CD4-positive, alpha-beta T cell treated with Interleukin-15 for 1 hour (primary cell): ENCODE measurements around the gene HDC.

Experiments used
- DNase-seq: peaks from one replicate; pipeline ENCODE4 v3.0.0-alpha.2; 2020

HDC gene

GRCh38 chr15:50251638-50252182, 13.8 kb downstream of the HDC start:
- no peak for DNase-seq

GRCh38 chr15:50250760-50251394, 14.6 kb downstream of the HDC start:
- DNase-seq, result no peak

- DNase-seq, result no peak
These were observed 15.8 kb downstream of the HDC start for GRCh38 chr15:50249704-50250103.

- no peak for DNase-seq
These were observed 16.4 kb downstream of the HDC start for GRCh38 chr15:50248994-50249582.

- peak; percentile 62 for DNase-seq
These were observed 17.5 kb downstream of the HDC start for GRCh38 chr15:50247819-50248655.

GRCh38 chr15:50246631-50247030, 18.9 kb downstream of the HDC start:
- DNase-seq, result no peak

GRCh38 chr15:50244959-50245624, 20.4 kb downstream of the HDC start:
- no peak for DNase-seq

GRCh38 chr15:50244153-50244552, 21.4 kb downstream of the HDC start:
- DNase-seq, result no peak

GRCh38 chr15:50241684-50242450, 23.7 kb downstream of the HDC start:
- DNase-seq, result no peak

- no peak for DNase-seq
These were observed 27.3 kb downstream of the HDC start for GRCh38 chr15:50238255-50238654.

- no peak for DNase-seq
These were observed 29.1 kb downstream of the HDC start for GRCh38 chr15:50236433-50236832.

- no peak for DNase-seq
These were observed 29.7 kb downstream of the HDC start for GRCh38 chr15:50235794-50236193.

GRCh38 chr15:50234764-50235163, 30.8 kb downstream of the HDC start:
- no peak for DNase-seq

GRCh38 chr15:50233192-50233736, 32.3 kb downstream of the HDC start:
- DNase-seq, result no peak

GRCh38 chr15:50232791-50233190, 32.7 kb downstream of the HDC start:
- no peak for DNase-seq

- no peak for DNase-seq
These were observed 33.8 kb downstream of the HDC start for GRCh38 chr15:50231761-50232160.

GRCh38 chr15:50229336-50229735, 36.2 kb downstream of the HDC start:
- DNase-seq, result no peak

GRCh38 chr15:50228866-50229265, 36.7 kb downstream of the HDC start:
- DNase-seq, result no peak

- DNase-seq, result no peak
These were observed 38.5 kb downstream of the HDC start for GRCh38 chr15:50227076-50227475.

GRCh38 chr15:50225938-50226337, 39.6 kb downstream of the HDC start:
- no peak for DNase-seq

- no peak for DNase-seq
These were observed 40.5 kb downstream of the HDC start for GRCh38 chr15:50225057-50225456.

GRCh38 chr15:50224606-50225005, 40.9 kb downstream of the HDC start:
- DNase-seq, result no peak
